ENCODE data around the gene ARHGAP15. TPM values are rescaled to one million over a fixed set of nuclear protein-coding genes. Genes with fewer than 3 reads are reported as not detected.

ARHGAP15 gene
- polyA plus RNA-seq, 1 donor from 2014 or later = 0.30 TPM

DNA sequence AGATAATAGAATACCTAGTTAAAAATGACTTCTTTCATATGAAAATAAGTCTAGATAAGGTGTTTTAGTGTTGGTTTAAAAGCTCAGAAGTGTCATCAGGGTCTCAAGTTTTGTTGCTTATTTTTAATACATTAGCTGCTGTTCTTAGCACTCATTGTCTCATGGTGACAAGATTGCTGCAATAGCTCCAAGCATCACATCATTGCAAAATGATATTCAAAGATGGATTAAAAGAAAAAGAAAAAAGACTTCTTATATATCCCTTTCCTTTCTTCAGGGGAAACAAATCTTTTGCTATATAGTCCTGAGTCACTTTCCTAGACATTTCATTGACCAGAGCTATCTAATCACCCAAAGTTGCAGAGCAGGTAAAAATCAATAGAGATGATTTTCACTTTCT is 386.1 kb downstream of the ARHGAP15 start:
- Histone ChIP-seq H3K36me3 (ENCODE audit: insufficient read depth, low read length) (no peaks in the 10 kb centered on the region), H3K4me2 (ENCODE audit: low read length) (no peak overlapping the region), H3K27me3 (ENCODE audit: insufficient read depth, low read depth, low read length) (no peaks in the 10 kb centered on the region), H2AFZ (ENCODE audit: low read depth, low read length) (no peak overlapping the region), H3K4me3 (ENCODE audit: low read length) (no peak overlapping the region), H3F3A (ENCODE audit: insufficient read depth, low read length, poor library complexity, severe bottlenecking) (no peaks in the 10 kb centered on the region), H3K79me2 (replicated peaks; ENCODE audit: insufficient read depth, low read length) (no peaks in the 10 kb centered on the region), H3K9me3 (ENCODE audit: low read length) (no peaks in the 10 kb centered on the region), H4K20me1 (ENCODE audit: insufficient read depth) (no peaks in the 10 kb centered on the region), H3K27ac (ENCODE audit: low read length) (no peak overlapping the region), H3K9ac (ENCODE audit: low read length) (no peak overlapping the region), H3K9me2 (ENCODE audit: insufficient read depth, low read length) (no peaks in the 10 kb centered on the region)
- TF ChIP-seq POLR2AphosphoS5 (IDR thresholded peaks at IDR 0.05) = no peak
- TF ChIP-seq SMC3 (conservative IDR thresholded peaks at IDR 0.05; ENCODE audit: poor library complexity) = no peak
- TF ChIP-seq TAF1 (IDR thresholded peaks at IDR 0.05; ENCODE audit: low read depth) = no peak
- TF ChIP-seq, protein P1, sequence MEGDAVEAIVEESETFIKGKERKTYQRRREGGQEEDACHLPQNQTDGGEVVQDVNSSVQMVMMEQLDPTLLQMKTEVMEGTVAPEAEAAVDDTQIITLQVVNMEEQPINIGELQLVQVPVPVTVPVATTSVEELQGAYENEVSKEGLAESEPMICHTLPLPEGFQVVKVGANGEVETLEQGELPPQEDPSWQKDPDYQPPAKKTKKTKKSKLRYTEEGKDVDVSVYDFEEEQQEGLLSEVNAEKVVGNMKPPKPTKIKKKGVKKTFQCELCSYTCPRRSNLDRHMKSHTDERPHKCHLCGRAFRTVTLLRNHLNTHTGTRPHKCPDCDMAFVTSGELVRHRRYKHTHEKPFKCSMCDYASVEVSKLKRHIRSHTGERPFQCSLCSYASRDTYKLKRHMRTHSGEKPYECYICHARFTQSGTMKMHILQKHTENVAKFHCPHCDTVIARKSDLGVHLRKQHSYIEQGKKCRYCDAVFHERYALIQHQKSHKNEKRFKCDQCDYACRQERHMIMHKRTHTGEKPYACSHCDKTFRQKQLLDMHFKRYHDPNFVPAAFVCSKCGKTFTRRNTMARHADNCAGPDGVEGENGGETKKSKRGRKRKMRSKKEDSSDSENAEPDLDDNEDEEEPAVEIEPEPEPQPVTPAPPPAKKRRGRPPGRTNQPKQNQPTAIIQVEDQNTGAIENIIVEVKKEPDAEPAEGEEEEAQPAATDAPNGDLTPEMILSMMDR (IDR thresholded peaks at IDR 0.05; ENCODE audit: poor library complexity, severe bottlenecking) = no peak
- no peak for TF ChIP-seq EZH2 (IDR thresholded peaks at IDR 0.05; ENCODE audit: borderline replicate concordance, insufficient read depth, low read length, poor library complexity, severe bottlenecking)
- TF ChIP-seq EP300 (conservative IDR thresholded peaks at IDR 0.05; ENCODE audit: poor library complexity, severe bottlenecking) = no peak
- no peak for TF ChIP-seq RAD21 (conservative IDR thresholded peaks at IDR 0.05)
- no peak for TF ChIP-seq REST (IDR thresholded peaks at IDR 0.05; ENCODE audit: borderline replicate concordance)
- no peak for TF ChIP-seq MXI1 (conservative IDR thresholded peaks at IDR 0.05; ENCODE audit: poor library complexity, severe bottlenecking)

DNA sequence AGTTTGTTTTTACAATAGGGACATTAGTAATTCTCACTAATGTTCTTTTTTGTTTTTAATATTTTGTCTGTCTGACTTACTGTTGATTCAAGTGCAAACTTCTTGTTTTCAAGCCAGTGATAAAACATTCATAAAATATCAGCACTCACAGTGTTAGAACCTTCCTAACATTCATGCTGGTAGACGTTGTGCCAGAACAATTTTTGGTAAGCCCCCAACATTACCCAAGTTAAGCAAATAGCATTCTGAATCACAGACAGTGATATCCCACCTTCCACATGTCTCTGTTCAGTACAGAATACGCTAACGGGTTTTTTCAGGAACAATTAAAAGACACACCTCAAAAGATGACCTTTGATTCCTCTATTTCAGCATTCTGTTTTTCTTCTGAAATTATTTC is 390.3 kb downstream of the ARHGAP15 start:
- H3K4me2 ChIP-seq (ENCODE audit: low read length) = no peak overlapping the region

More for the DNA sequence above, 390.3 kb downstream of the ARHGAP15 start:
- Histone ChIP-seq H2AFZ (ENCODE audit: low read depth, low read length) (no peak overlapping the region), H3K27ac (ENCODE audit: low read length) (no peak overlapping the region), H3K27me3 (ENCODE audit: insufficient read depth, low read depth, low read length) (no peaks in the 10 kb centered on the region), H3K4me3 (ENCODE audit: low read length) (no peak overlapping the region), H3K9ac (ENCODE audit: low read length) (no peak overlapping the region), H3K36me3 (ENCODE audit: insufficient read depth, low read length) (no peaks in the 10 kb centered on the region), H3F3A (ENCODE audit: insufficient read depth, low read length, poor library complexity, severe bottlenecking) (no peaks in the 10 kb centered on the region), H3K79me2 (replicated peaks; ENCODE audit: insufficient read depth, low read length) (no peaks in the 10 kb centered on the region), H4K20me1 (ENCODE audit: insufficient read depth) (no peaks in the 10 kb centered on the region), H3K9me3 (ENCODE audit: low read length) (no peaks in the 10 kb centered on the region), H3K9me2 (ENCODE audit: insufficient read depth, low read length) (no peaks in the 10 kb centered on the region)
- TF ChIP-seq MXI1 (conservative IDR thresholded peaks at IDR 0.05; ENCODE audit: poor library complexity, severe bottlenecking) (no peak), RAD21 (conservative IDR thresholded peaks at IDR 0.05) (no peak), REST (IDR thresholded peaks at IDR 0.05; ENCODE audit: borderline replicate concordance) (no peak), SMC3 (conservative IDR thresholded peaks at IDR 0.05; ENCODE audit: poor library complexity) (no peak), TAF1 (IDR thresholded peaks at IDR 0.05; ENCODE audit: low read depth) (no peak), EP300 (conservative IDR thresholded peaks at IDR 0.05; ENCODE audit: poor library complexity, severe bottlenecking) (no peak), POLR2AphosphoS5 (IDR thresholded peaks at IDR 0.05) (no peak), EZH2 (IDR thresholded peaks at IDR 0.05; ENCODE audit: borderline replicate concordance, insufficient read depth, low read length, poor library complexity, severe bottlenecking) (no peak)
- TF ChIP-seq, protein P1 (IDR thresholded peaks at IDR 0.05; ENCODE audit: poor library complexity, severe bottlenecking) = no peak
